CD14-positive monocyte (primary cell): Measurements from ENCODE around the gene ZNF674. TPM values are rescaled to one million over a fixed set of nuclear protein-coding genes. Genes with fewer than 3 reads are reported as not detected.
"Not testable (repeated sequence)": the region's sequence is repeated elsewhere in the genome, so short reads cannot be mapped to it uniquely, and the experiment has no call there.

Experiments
- DNase-seq, 3 donors: peaks; one replicate each; pipeline ENCODE4 v3.0.0-alpha.2; 2011 to 2022
- H2AFZ ChIP-seq: 2 replicates; pipeline ENCODE4 v1.6.0; 2012; ENCODE audit warnings: mild to moderate bottlenecking, low read depth, low read length, inconsistent platforms; ENCODE audit not compliant: insufficient read depth, poor library complexity, severe bottlenecking
- H3K27ac ChIP-seq, 2 donors: 1 replicate in 1 of 2; 2 replicates in 1 of 2; pipeline ENCODE4 v1.5.1; 2012 to 2013; ENCODE audit warnings: low read length in 2 of 2, control low read depth in 1 of 2, inconsistent platforms in 1 of 2, low read depth in 1 of 2, mild to moderate bottlenecking in 1 of 2
- H3K27me3 ChIP-seq, 2 donors: one replicate each; pipeline versions ENCODE4 v1.6.0 to v1.6.1; 2011 to 2013; ENCODE audit warnings: low read length in 2 of 2; ENCODE audit not compliant: control insufficient read depth in 2 of 2, insufficient read depth in 2 of 2
- H3K36me3 ChIP-seq, 2 donors: replicated peaks in 1 of 2; 1 replicate in 1 of 2; 2 replicates in 1 of 2; pipeline versions ENCODE4 v1.5.1 to v1.6.1; 2012 to 2013; ENCODE audit warnings: low read length in 2 of 2, control low read depth in 1 of 2, inconsistent platforms in 1 of 2, mild to moderate bottlenecking in 1 of 2; ENCODE audit not compliant: insufficient read depth in 2 of 2, control insufficient read depth in 1 of 2
- H3K4me1 ChIP-seq, 2 donors: 1 replicate in 1 of 2; 2 replicates in 1 of 2; pipeline versions ENCODE4 v1.5.1 to v1.6.1; 2012 to 2013; ENCODE audit warnings: low read length in 2 of 2, control low read depth in 1 of 2, inconsistent platforms in 1 of 2, mild to moderate bottlenecking in 1 of 2, moderate library complexity in 1 of 2; ENCODE audit not compliant: insufficient read depth in 2 of 2, control insufficient read depth in 1 of 2
- H3K4me2 ChIP-seq: replicated peaks from 2 replicates; pipeline ENCODE3; 2012; ENCODE audit warnings: low read length, moderate library complexity, mild to moderate bottlenecking; ENCODE audit not compliant: poor library complexity, severe bottlenecking; ENCODE audit errors: extremely low read depth
- H3K4me3 ChIP-seq, 3 experiments: fragments of 200-600 bp in 1 of 3; sonication (generic) in 1 of 3; replicated peaks in 1 of 3; 1 replicate in 2 of 3; 2 replicates in 1 of 3; pipeline ENCODE4 v1.5.1; 2011 to 2013; ENCODE audit warnings: low read length in 3 of 3, mild to moderate bottlenecking in 3 of 3, control low read depth in 2 of 3, low read depth in 2 of 3, inconsistent platforms in 1 of 3, moderate library complexity in 1 of 3
- H3K79me2 ChIP-seq: 2 replicates; pipeline ENCODE4 v1.6.0; 2012; ENCODE audit warnings: mild to moderate bottlenecking, control low read depth, inconsistent platforms, low read length, moderate library complexity; ENCODE audit not compliant: insufficient read depth
- H3K9ac ChIP-seq: 2 replicates; pipeline ENCODE4 v1.6.0; 2017; ENCODE audit warnings: low read length, mild to moderate bottlenecking; ENCODE audit not compliant: insufficient read depth, poor library complexity, severe bottlenecking
- H3K9me3 ChIP-seq, 2 donors: replicated peaks in 1 of 2; 1 replicate in 1 of 2; 2 replicates in 1 of 2; pipeline versions ENCODE4 v1.5.1 to v1.6.1; 2012 to 2013; ENCODE audit warnings: low read length in 2 of 2, control low read depth in 1 of 2; ENCODE audit not compliant: control insufficient read depth in 1 of 2, insufficient read depth in 1 of 2
- H4K20me1 ChIP-seq: 2 replicates; pipeline ENCODE4 v1.6.0; 2012; ENCODE audit warnings: mild to moderate bottlenecking, low read length, control low read depth, moderate library complexity; ENCODE audit not compliant: insufficient read depth
- H3K27ac Mint-ChIP-seq, 7 donors: one replicate each; pipeline ENCODE4 v1.8.0; 2020; ENCODE audit warnings: mild to moderate bottlenecking in 7 of 7, mixed read lengths in 7 of 7, moderate library complexity in 6 of 7, inconsistent platforms in 2 of 7
- H3K27me3 Mint-ChIP-seq, 3 donors: one replicate each; pipeline ENCODE4 v1.8.0; 2021 to 2022; ENCODE audit warnings: low read depth in 3 of 3, mild to moderate bottlenecking in 3 of 3, mixed read lengths in 3 of 3, moderate library complexity in 3 of 3, inconsistent platforms in 1 of 3
- H3K36me3 Mint-ChIP-seq, 2 donors: one replicate each; pipeline ENCODE4 v1.8.0; 2020; ENCODE audit warnings: mixed read lengths in 2 of 2, inconsistent platforms in 1 of 2, mild to moderate bottlenecking in 1 of 2
- H3K4me1 Mint-ChIP-seq: one replicate; pipeline ENCODE4 v1.8.0; 2020; ENCODE audit warnings: mild to moderate bottlenecking, mixed read lengths
- H3K4me3 Mint-ChIP-seq, 2 donors: one replicate each; pipeline ENCODE4 v1.8.0; 2020; ENCODE audit warnings: mild to moderate bottlenecking in 2 of 2, mixed read lengths in 2 of 2, moderate library complexity in 1 of 2
- H3K9me3 Mint-ChIP-seq, 7 donors: one replicate each; pipeline ENCODE4 v1.8.0; 2020 to 2022; ENCODE audit warnings: mixed read lengths in 7 of 7, mild to moderate bottlenecking in 6 of 7, moderate library complexity in 6 of 7, inconsistent platforms in 2 of 7
- WGBS: methylation state at CpG from one replicate; pipeline ENCODE4 v1.1.5; 2013; ENCODE audit warnings: missing lambda C conversion rate; ENCODE audit not compliant: insufficient coverage; 5-methylcytosine and 5-hydroxymethylcytosine counted together
- intact Hi-C, 2 donors: fragments of 100-400 bp; cut with micrococcal nuclease; formaldehyde crosslinking; loops; one replicate each; pipeline versions ENCODE4 v1.15.0 to v1.15.1; 2023
- polyA plus RNA-seq, 3 donors: library from polyadenylated mRNA; depleted of rRNA in 1 of 3; unstranded in 2 of 3; stranded (reverse) in 1 of 3; fragments of 300-500 nt in 2 of 3; fragments of >200 nt in 1 of 3; fragmentation: Illumina TruSeq in 2 of 3; gene quantifications; 1 replicate in 2 of 3; 2 replicates in 1 of 3; pipeline ENCODE4 v1.2.3, GENCODE V29; 2012 to 2021
- TF ChIP-seq, protein P1 (sequence below): fragments of 200-600 bp; IDR thresholded peaks from one replicate; pipeline ENCODE4 v1.8.0; 2022; ENCODE audit warnings: antibody characterized with exemption, mild to moderate bottlenecking

Gene ZNF674
- polyA plus RNA-seq, 3 donors: 0.65 to 1.4 (median 0.93) TPM

DNA sequence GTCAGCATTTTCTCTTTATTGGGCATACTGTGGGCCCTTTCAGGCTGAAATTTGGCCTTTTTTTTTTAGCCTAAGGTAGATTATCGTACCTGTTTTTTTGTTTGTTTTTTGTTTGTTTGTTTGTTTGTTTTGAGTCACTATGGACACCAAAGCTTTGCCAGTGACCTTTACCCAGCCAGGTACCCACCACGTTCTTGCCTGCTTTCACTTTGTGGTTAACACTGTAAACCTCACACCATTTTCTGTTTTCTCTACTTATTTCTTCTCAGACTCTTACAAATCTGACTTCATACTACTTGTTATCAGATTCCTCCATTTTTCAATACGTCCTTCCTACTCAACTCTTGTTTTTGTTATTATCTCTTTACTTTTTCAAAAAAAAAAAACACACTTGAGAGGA is 81.5 kb downstream of the ZNF674 start:
- H3K27me3 ChIP-seq: no peaks in the 10 kb centered on the region
- H3K9me3 Mint-ChIP-seq: peaks cover 0 to 9% (median 4%) of the 10 kb centered on the region in 7 donors
- 100% methylated on average over 1 of the region's 3 CpGs for WGBS
- H2AFZ ChIP-seq: no peak overlapping the region
- peaks cover 0 to 1% of the 10 kb centered on the region in 2 donors for H3K9me3 ChIP-seq
- TF ChIP-seq, protein P1, sequence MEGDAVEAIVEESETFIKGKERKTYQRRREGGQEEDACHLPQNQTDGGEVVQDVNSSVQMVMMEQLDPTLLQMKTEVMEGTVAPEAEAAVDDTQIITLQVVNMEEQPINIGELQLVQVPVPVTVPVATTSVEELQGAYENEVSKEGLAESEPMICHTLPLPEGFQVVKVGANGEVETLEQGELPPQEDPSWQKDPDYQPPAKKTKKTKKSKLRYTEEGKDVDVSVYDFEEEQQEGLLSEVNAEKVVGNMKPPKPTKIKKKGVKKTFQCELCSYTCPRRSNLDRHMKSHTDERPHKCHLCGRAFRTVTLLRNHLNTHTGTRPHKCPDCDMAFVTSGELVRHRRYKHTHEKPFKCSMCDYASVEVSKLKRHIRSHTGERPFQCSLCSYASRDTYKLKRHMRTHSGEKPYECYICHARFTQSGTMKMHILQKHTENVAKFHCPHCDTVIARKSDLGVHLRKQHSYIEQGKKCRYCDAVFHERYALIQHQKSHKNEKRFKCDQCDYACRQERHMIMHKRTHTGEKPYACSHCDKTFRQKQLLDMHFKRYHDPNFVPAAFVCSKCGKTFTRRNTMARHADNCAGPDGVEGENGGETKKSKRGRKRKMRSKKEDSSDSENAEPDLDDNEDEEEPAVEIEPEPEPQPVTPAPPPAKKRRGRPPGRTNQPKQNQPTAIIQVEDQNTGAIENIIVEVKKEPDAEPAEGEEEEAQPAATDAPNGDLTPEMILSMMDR: no peak
- DNase-seq: no peak
- peaks cover 30 to 47% of the 10 kb centered on the region in 2 donors for H3K36me3 ChIP-seq
- no peak overlapping the region for H3K4me3 ChIP-seq
- peaks cover 0 to 3% of the 10 kb centered on the region in 2 donors for H3K4me1 ChIP-seq
- H3K27ac ChIP-seq: no peak overlapping the region
- no peaks in the 10 kb centered on the region for H3K79me2 ChIP-seq
- intact Hi-C loops: no loop called here
- no peak overlapping the region for H3K9ac ChIP-seq
- peaks cover 9% of the 10 kb centered on the region for H3K4me1 Mint-ChIP-seq
- peaks cover 46 to 56% of the 10 kb centered on the region in 2 donors for H3K36me3 Mint-ChIP-seq
- H3K27me3 Mint-ChIP-seq: peaks cover 0 to 2% (median 0%) of the 10 kb centered on the region in 3 donors
- H3K4me2 ChIP-seq: no peak overlapping the region
- no peak overlapping the region for H3K4me3 Mint-ChIP-seq
- peak overlapping the region in 1 of 7 donors; percentile 12 for H3K27ac Mint-ChIP-seq
- no peaks in the 10 kb centered on the region for H4K20me1 ChIP-seq

- no peak overlapping the region for H3K4me3 ChIP-seq
- Mint-ChIP-seq H3K27ac (peak overlapping the region in 6 of 7 donors; percentile 58 to 87 (median 73)), H3K9me3 (peaks cover 0 to 2% (median 0%) of the 10 kb centered on the region in 7 donors), H3K36me3 (peaks cover 41 to 47% of the 10 kb centered on the region in 2 donors), H3K4me1 (peaks cover 9% of the 10 kb centered on the region), H3K4me3 (peak overlapping the region in 1 of 2 donors; percentile 49), H3K27me3 (peaks cover 0 to 3% (median 0%) of the 10 kb centered on the region in 3 donors)
- H3K79me2 ChIP-seq: no peaks in the 10 kb centered on the region
- H3K27ac ChIP-seq: no peak overlapping the region
- H3K27me3 ChIP-seq: no peaks in the 10 kb centered on the region
- no peak overlapping the region for H2AFZ ChIP-seq
- H3K9me3 ChIP-seq: no peaks in the 10 kb centered on the region
- H3K9ac ChIP-seq: no peak overlapping the region
- intact Hi-C loops: no loop called here
- peaks cover 24 to 31% of the 10 kb centered on the region in 2 donors for H3K36me3 ChIP-seq
- DNase-seq: no peak
- no peaks in the 10 kb centered on the region for H4K20me1 ChIP-seq
- TF ChIP-seq, protein P1: no peak
- WGBS: no CpG with 5 or more reads among the region's 2 CpGs
- peaks cover 0 to 3% of the 10 kb centered on the region in 2 donors for H3K4me1 ChIP-seq
- H3K4me2 ChIP-seq: no peak overlapping the region
Measured at GRCh38 chrX:46461660-46462191, 83.5 kb downstream of the ZNF674 start.

DNA sequence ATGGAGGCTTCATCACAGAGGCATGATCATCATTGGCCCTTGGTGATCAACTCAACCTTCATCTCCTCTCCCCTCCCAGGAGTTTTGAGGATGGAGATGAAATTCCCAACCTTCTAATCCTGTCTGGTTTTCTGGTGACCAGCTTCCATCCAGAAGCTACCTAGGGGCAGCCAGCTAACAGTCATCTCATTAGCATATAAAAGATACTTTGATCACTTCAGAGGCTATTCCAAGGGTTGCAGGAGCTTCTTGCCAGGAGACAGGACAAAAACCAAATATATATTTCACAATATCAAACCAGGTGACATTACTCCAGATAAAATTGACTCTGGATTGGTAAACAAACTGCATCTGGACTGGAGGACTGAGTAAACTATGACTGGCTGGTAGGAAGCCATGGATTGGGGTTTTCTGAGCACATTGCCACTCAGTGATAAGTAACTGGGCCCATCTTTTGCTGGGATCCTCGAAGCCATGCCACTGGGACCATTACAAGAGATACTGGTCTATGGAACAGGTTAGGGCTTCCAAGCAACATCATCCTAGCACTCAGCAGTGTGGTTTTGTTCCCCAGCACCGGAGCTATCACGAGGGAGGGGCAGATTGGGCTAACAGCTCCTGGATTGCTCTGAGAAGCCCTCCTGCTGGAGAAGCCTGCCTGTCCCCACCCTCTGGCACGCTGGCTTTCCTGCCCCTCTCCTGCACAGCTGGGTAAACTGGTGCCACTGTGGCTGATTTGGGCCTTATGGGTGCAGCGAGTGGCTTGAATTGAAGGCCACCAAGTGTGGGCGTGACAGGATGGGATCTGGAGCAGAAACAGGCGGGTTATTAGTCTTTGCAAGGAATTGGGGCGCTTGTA is 84.2 kb downstream of the ZNF674 start:
- H3K4me3 Mint-ChIP-seq, intact Hi-C loops: not testable (repeated sequence)

More for the DNA sequence above, 84.2 kb downstream of the ZNF674 start:
- not testable (repeated sequence) for H3K4me2 ChIP-seq, H3K9ac ChIP-seq, H3K79me2 ChIP-seq, H3K9me3 ChIP-seq, H3K27ac ChIP-seq, H2AFZ ChIP-seq, H3K4me1 Mint-ChIP-seq, H3K9me3 Mint-ChIP-seq, DNase-seq, H3K27me3 Mint-ChIP-seq, H4K20me1 ChIP-seq, H3K4me3 ChIP-seq, H3K27me3 ChIP-seq, H3K4me1 ChIP-seq
- H3K27ac Mint-ChIP-seq: peak overlapping the region in 4 of 7 donors; percentile 36 to 87 (median 70)
- WGBS: no CpG with 5 or more reads among the region's 8 CpGs
- H3K36me3 ChIP-seq: peaks cover 20 to 26% of the 10 kb centered on the region in 2 donors
- peaks cover 39 to 42% of the 10 kb centered on the region in 2 donors for H3K36me3 Mint-ChIP-seq
